IMR-90 (cell line): Measurements from ENCODE around the gene BTG3.

ENCODE experiments used
- CHD1 ChIP-seq: IDR thresholded peaks from 2 replicates; pipeline ENCODE4 v1.6.1; 2012; ENCODE audit warnings: low read depth, low read length, improper control_type of control experiment
- MAFK ChIP-seq: IDR thresholded peaks from 2 replicates; pipeline ENCODE4 v1.6.1; 2012; ENCODE audit warnings: low read depth, low read length, improper control_type of control experiment
- MAZ ChIP-seq: IDR thresholded peaks from 2 replicates; pipeline ENCODE4 v1.6.1; 2012; ENCODE audit warnings: low read depth, mild to moderate bottlenecking, low read length, improper control_type of control experiment, moderate library complexity, borderline replicate concordance
- POLR2A ChIP-seq: IDR thresholded peaks from 2 replicates; pipeline ENCODE4 v1.6.1; 2012; ENCODE audit warnings: mild to moderate bottlenecking, low read depth, low read length
- RAD21 ChIP-seq: IDR thresholded peaks from 2 replicates; pipeline ENCODE4 v1.6.1; 2012; ENCODE audit warnings: low read length, improper control_type of control experiment
- RFX5 ChIP-seq: IDR thresholded peaks from 2 replicates; pipeline ENCODE4 v1.8.0; 2012; ENCODE audit warnings: low read depth, mild to moderate bottlenecking, low read length, moderate library complexity
- TF ChIP-seq, protein P1 (sequence below): conservative IDR thresholded peaks from 2 replicates; pipeline ENCODE4 v1.5.1; 2012; ENCODE audit warnings: mild to moderate bottlenecking, low read depth, low read length, improper control_type of control experiment
- TF ChIP-seq, protein P2 (sequence below): fragments of 150-350 bp; IDR thresholded peaks from 2 replicates; pipeline ENCODE4 v1.6.1; 2017; ENCODE audit warnings: mild to moderate bottlenecking, antibody characterized with exemption, low read length, low read depth
- TF ChIP-seq, protein P3 (sequence below): fragments of 150-350 bp; IDR thresholded peaks from 2 replicates; pipeline ENCODE4 v1.6.1; 2016; ENCODE audit warnings: low read depth, mild to moderate bottlenecking, low read length, moderate library complexity, borderline replicate concordance

DNA sequence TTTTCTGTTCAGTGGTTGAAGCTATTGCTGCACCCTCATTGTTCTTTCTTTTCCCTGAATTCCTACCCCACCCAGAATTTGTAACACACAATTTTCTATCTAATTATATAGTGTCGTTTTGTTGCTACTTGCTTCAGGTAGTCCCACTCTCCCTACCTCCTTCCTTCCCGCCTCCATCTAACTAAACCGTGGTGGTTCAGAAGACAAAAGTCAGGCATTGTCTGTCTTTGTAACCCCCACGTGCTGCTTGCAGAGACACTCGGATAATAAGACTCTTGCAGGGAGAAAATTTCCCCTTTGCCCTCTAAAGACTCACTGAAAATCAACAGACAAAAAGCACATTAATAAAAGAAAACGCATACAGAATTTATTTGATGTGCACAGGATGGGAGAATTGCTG lies 46.2 kb upstream of the BTG3 start:
- TF ChIP-seq, protein P1, sequence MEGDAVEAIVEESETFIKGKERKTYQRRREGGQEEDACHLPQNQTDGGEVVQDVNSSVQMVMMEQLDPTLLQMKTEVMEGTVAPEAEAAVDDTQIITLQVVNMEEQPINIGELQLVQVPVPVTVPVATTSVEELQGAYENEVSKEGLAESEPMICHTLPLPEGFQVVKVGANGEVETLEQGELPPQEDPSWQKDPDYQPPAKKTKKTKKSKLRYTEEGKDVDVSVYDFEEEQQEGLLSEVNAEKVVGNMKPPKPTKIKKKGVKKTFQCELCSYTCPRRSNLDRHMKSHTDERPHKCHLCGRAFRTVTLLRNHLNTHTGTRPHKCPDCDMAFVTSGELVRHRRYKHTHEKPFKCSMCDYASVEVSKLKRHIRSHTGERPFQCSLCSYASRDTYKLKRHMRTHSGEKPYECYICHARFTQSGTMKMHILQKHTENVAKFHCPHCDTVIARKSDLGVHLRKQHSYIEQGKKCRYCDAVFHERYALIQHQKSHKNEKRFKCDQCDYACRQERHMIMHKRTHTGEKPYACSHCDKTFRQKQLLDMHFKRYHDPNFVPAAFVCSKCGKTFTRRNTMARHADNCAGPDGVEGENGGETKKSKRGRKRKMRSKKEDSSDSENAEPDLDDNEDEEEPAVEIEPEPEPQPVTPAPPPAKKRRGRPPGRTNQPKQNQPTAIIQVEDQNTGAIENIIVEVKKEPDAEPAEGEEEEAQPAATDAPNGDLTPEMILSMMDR: no peak
- TF ChIP-seq RAD21 (no peak), POLR2A (no peak), MAFK (no peak), CHD1 (no peak), RFX5 (no peak), MAZ (no peak)
- TF ChIP-seq, protein P2, sequence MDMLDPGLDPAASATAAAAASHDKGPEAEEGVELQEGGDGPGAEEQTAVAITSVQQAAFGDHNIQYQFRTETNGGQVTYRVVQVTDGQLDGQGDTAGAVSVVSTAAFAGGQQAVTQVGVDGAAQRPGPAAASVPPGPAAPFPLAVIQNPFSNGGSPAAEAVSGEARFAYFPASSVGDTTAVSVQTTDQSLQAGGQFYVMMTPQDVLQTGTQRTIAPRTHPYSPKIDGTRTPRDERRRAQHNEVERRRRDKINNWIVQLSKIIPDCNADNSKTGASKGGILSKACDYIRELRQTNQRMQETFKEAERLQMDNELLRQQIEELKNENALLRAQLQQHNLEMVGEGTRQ: no peak
- TF ChIP-seq, protein P3, sequence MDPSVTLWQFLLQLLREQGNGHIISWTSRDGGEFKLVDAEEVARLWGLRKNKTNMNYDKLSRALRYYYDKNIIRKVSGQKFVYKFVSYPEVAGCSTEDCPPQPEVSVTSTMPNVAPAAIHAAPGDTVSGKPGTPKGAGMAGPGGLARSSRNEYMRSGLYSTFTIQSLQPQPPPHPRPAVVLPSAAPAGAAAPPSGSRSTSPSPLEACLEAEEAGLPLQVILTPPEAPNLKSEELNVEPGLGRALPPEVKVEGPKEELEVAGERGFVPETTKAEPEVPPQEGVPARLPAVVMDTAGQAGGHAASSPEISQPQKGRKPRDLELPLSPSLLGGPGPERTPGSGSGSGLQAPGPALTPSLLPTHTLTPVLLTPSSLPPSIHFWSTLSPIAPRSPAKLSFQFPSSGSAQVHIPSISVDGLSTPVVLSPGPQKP: no peak
